ENCODE measurements around the gene GNPNAT1.
"Not testable (repeated sequence)": the region's sequence is repeated elsewhere in the genome, so short reads cannot be mapped to it uniquely, and the experiment has no call there.

DNA sequence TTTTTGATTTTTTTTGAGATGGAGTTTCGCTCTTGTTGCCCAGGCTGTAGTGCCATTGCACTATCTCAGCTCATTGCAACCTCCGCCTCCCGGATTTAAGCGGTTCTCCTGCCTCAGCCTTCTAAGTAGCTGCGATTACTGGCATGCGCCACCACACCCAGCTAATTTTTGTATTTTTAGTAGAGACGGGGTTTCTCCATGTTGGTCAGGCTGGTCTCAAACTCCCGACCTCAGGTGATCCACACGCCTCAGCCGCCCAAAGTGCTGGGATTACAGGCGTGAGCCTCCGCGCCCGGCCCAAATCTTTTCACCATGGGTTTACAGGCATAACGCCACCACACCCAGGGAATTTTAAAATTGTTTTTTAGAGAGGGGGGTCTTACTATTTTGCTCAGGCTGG lies 62.4 kb downstream of the GNPNAT1 start:
- TF ChIP-seq POLR2AphosphoS5 (IDR thresholded peaks at IDR 0.05): not testable (repeated sequence)
- TF ChIP-seq, protein P1, sequence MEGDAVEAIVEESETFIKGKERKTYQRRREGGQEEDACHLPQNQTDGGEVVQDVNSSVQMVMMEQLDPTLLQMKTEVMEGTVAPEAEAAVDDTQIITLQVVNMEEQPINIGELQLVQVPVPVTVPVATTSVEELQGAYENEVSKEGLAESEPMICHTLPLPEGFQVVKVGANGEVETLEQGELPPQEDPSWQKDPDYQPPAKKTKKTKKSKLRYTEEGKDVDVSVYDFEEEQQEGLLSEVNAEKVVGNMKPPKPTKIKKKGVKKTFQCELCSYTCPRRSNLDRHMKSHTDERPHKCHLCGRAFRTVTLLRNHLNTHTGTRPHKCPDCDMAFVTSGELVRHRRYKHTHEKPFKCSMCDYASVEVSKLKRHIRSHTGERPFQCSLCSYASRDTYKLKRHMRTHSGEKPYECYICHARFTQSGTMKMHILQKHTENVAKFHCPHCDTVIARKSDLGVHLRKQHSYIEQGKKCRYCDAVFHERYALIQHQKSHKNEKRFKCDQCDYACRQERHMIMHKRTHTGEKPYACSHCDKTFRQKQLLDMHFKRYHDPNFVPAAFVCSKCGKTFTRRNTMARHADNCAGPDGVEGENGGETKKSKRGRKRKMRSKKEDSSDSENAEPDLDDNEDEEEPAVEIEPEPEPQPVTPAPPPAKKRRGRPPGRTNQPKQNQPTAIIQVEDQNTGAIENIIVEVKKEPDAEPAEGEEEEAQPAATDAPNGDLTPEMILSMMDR (IDR thresholded peaks at IDR 0.05): not testable (repeated sequence)
